GM18519 (cell line): ENCODE results near the gene RNGTT.

Experiments used
- ATAC-seq: cut with Tn5 transposase; IDR thresholded peaks from one replicate; pipeline ENCODE4 v1.9.1; 2021; ENCODE audit warnings: mild to moderate bottlenecking, moderate library complexity; ENCODE audit not compliant: unreplicated experiment, low FRiP score

The RNGTT gene

GRCh38 chr6:88626460-88626859 is 337.0 kb downstream of the RNGTT start:
- ATAC-seq = no peak

DNA sequence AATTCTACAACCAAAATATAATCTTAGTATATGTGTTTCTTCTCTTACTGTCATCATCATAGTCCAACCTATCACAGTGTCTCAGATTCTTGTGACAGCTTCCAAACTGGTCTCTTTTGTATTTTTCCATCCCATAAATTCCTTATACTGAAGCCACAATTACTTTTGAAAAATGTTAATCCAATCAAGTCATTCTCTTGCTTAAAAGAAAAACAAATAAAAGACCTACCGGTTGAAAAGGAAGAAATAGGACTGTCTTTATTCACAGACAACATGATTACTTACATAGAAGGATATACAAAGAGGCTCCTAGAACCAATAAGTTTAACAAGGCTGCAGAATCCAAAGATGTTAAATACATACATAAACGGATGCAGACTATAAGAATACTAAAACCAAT is 339.9 kb downstream of the RNGTT start:
- no peak for ATAC-seq

DNA sequence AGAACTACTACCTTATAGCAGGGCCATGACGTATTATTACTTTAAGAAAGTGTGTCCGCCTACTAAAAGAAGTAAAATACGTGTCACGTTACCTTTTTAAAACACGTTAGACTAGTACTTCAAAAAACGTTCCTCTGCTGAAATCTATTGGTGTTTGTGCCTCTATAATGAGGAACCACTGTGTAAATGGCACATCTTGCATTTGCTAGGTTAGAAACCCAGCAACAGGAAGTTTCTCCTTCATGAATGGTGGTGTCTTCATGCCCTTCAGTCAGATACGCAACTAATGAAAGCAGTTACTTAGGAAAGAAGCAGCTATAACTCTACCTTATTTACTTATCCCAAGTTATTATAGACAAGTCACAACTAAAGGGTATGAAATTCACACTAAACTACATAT is 343.5 kb downstream of the RNGTT start:
- no peak for ATAC-seq

GRCh38 chr6:88616380-88616779 is 347.0 kb downstream of the RNGTT start:
- no peak for ATAC-seq

- ATAC-seq = no peak
Observed at GRCh38 chr6:88614316-88614877, 349.0 kb downstream of the RNGTT start.

DNA sequence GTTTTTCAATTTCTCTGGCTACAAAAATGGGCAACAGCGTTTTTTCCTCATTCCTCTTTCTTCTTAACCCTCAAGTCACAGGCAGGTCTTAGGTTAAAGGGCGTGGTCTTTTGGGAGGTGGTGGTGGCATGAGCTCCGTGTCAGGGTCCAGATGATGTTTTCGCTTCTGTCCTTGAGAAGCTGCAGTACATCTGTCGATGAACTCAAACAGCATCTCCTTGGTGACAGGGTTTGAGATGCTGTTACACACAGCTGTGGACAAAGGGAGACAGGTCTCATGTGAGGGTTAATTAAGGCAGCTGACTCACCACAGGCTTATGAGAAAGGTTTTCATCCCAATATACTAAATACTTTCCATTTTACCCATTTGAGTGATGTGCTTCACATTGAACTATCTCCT is 350.8 kb downstream of the RNGTT start:
- ATAC-seq = no peak

GRCh38 chr6:88611721-88612120 is 351.7 kb downstream of the RNGTT start:
- ATAC-seq = no peak

DNA sequence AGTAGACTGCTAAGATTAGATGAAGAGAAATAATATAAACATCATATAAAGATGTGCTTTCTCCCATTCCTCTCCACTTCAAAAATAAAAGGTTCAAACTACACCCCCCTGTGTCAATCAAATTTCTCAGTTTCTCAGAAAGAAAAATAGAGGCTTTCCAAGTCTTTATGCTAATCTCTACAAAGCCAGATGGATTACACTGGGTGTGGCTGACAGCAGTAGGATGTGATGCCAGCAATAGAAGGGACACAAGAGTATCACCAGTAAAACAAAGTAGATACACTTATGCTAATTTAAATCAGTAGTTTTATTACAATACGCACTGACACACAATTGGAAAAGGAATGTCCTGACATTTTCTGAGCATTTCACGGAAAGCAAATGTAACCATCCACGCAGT is 353.4 kb downstream of the RNGTT start:
- ATAC-seq = no peak

GRCh38 chr6:88605271-88605670 is 358.1 kb downstream of the RNGTT start:
- no peak for ATAC-seq

GRCh38 chr6:88599571-88599970 is 363.8 kb downstream of the RNGTT start:
- ATAC-seq = no peak

DNA sequence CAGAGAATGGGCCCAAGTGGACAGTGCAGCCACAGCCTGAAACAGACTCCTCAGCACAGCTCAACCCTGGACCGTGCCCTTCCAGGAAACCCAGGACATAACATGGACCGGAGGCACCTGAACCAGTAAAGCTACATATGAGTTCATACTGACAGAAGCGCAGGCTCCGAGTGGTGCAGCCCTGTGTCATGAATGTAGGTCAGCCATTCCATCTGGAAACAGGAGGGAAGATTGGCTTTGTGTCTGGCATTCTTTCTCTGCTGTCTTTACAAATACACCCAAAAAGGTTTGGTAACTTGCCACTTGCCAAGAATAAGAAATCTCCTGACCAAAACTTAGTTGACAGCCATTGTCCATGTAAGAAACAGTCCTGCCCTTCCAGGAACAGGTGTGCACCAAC is 366.6 kb downstream of the RNGTT start:
- ATAC-seq = no peak

- peak; percentile 44 for ATAC-seq
Observed at GRCh38 chr6:88588938-88589337, 374.5 kb downstream of the RNGTT start.

GRCh38 chr6:88587150-88587520 is 376.3 kb downstream of the RNGTT start:
- ATAC-seq = no peak

GRCh38 chr6:88586371-88587149 is 376.9 kb downstream of the RNGTT start:
- no peak for ATAC-seq

DNA sequence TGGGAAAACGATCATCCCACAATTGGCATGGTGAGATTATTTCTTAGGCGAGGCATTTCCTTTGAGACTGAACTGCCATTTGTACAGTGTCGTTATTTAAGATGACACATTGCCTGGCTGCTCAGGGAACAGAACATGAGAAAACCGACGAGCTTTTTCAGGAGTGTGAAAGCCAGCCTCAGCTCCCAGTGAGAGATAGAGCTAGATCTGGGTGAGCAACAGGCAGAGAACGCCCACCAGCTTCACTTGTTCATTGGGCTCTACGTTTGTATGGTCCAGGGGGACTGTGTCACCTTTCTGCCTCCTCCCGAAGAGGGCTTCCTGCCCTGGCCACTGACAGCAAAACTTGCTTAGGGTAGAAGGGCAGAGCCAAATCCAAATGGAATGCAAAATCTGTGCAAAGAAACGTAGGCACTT is 378.1 kb downstream of the RNGTT start:
- no peak for ATAC-seq

DNA sequence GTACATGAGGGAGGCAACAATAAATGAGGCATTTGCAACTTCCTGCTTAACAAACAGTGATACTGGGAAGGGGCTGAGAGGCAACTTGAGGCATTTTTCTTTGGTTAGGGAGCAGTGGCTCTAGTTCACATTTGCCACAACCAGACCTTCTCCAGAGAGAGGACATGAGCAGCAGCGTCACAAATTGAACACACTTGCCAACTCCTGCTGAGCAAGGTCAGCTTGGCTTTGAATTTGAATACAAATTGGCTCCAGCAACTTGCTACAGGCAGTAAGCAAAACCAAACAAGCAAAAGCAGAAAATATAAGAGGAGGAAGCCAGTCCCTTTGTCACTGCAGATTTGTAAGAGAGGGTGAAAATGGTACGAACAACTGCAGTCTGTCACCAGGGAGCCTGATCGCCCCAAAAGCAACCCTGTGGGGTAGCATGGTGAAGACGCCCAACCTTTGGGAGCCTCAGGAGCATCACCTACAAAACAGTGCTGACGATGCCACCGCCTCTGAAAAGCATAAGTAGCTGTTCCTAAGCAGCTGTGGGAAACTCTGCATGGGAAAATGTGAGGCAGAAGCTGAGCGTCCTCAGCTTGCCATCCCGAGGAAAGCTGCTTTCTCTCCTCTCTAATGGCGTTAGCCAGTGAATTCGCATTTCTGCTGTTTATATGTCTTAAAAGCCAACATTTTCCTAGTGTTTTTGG is 378.7 kb downstream of the RNGTT start:
- no peak for ATAC-seq

DNA sequence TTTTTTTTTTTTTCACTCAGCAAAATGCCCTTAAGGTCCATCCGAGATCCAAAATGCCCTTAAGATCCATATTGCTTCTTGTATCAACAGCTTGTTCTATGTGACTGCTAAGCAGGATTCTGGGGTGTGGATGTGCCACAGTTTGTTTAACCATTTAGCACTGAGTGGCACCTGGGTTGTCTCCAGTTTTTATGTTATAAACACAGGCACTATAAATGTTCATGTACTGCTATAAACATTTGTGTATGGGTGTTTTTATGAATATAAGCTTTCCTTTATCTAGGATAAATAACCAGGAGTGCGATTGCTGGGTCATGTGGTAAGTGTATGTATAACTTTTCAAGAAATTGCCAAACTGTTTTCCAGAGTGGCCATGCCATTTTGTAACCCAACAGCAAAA is 386.0 kb downstream of the RNGTT start:
- ATAC-seq = no peak

- ATAC-seq = no peak
Observed at GRCh38 chr6:88575536-88575935, 387.9 kb downstream of the RNGTT start.

DNA sequence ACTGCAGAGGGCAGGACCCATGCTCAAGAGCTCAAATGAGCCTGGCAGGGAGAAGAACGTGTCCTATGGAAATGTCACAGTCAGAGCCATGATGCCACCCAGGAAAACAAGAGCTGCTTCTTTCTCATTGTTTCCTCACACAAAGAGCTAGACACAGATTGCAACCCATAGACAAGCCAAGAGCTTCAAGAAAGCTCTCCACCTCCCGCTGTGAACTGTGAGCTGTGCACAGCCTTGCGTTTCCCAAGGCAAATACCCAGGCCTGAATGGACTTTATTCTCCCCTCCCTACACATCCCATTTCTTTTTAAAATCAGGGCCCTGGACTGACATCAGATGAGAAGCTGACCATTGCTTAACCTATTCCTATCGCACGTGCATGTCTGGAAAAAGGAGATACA is 388.8 kb downstream of the RNGTT start:
- no peak for ATAC-seq

- no peak for ATAC-seq
Observed at GRCh38 chr6:88574031-88574430, 389.4 kb downstream of the RNGTT start.

DNA sequence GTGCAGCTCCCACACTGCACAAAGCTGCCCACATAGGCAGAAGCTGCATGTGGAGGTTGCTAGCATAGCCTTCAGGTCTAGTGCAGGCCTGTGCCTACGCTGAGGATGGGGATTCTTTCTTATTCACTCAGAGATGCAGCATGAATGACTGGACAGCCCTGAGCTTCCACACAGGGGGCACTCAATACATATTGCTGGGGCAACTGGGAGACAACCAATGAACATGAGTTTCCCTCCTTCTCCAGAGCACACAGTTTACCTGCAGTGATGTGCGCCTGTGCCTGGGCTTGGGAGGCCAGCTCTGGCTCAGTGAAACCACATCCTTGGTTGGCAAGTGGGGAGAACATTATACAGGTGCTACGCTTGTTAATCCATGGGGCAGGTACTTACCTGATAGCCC is 389.9 kb downstream of the RNGTT start:
- ATAC-seq = no peak
